HepG2 (cell line): Measurements from ENCODE around the gene PARP2. TPM values are rescaled to one million over a fixed set of nuclear protein-coding genes. Genes with fewer than 3 reads are reported as not detected.

ENCODE experiments used
- BCL6 ChIP-seq: IDR thresholded peaks from 2 replicates; pipeline ENCODE4 v1.6.1; 2016; ENCODE audit warnings: missing genetic modification reagents, missing compliant biosample characterization
- CCAR2 ChIP-seq: fragments of 200-400 bp; formaldehyde crosslinking; optimal IDR thresholded peaks from 2 replicates; pipeline ENCODE3; 2018; ENCODE audit warnings: low read depth, mild to moderate bottlenecking, low read length, moderate library complexity
- CENPT ChIP-seq: sonication (generic); formaldehyde crosslinking; IDR thresholded peaks from 2 replicates; pipeline ENCODE4 v1.8.0; 2022; ENCODE audit warnings: low read depth, mild to moderate bottlenecking, moderate library complexity, missing genetic modification reagents
- CERS6 ChIP-seq: sonication (generic); formaldehyde crosslinking; IDR thresholded peaks from 2 replicates; pipeline ENCODE4 v1.5.0; 2020; ENCODE audit warnings: missing genetic modification reagents
- ELF3 ChIP-seq: IDR thresholded peaks from 2 replicates; pipeline ENCODE4 v1.6.1; 2016; ENCODE audit warnings: missing genetic modification reagents, missing compliant biosample characterization
- FOXA1 ChIP-seq, 2 experiments: fragments of 450-650 bp in 1 of 2; sonication (generic) in 1 of 2; formaldehyde crosslinking in 1 of 2; IDR thresholded peaks; 2 replicates each; pipeline versions ENCODE4 v1.4.0 to v1.6.1; 2016 to 2020; ENCODE audit warnings: missing genetic modification reagents in 1 of 2
- HNRNPLL ChIP-seq: fragments of 200-400 bp; formaldehyde crosslinking; IDR thresholded peaks from 2 replicates; pipeline ENCODE4 v1.6.1; 2017; ENCODE audit warnings: mild to moderate bottlenecking, low read depth, low read length; ENCODE audit not compliant: poor library complexity, severe bottlenecking
- NBN ChIP-seq: fragments of 450-650 bp; conservative IDR thresholded peaks from 2 replicates; pipeline ENCODE4 v1.6.1; 2017
- NCOA5 ChIP-seq: sonication (generic); formaldehyde crosslinking; IDR thresholded peaks from 2 replicates; pipeline ENCODE4 v1.4.0; 2020; ENCODE audit warnings: missing genetic modification reagents
- NR2C2 ChIP-seq: sonication (generic); formaldehyde crosslinking; IDR thresholded peaks from 2 replicates; pipeline ENCODE4 v1.4.0; 2020; ENCODE audit warnings: missing genetic modification reagents, mild to moderate bottlenecking, moderate library complexity, borderline replicate concordance
- REXO4 ChIP-seq: sonication (generic); formaldehyde crosslinking; IDR thresholded peaks from 2 replicates; pipeline ENCODE4 v1.8.0; 2022; ENCODE audit warnings: missing genetic modification reagents, mild to moderate bottlenecking, borderline replicate concordance
- SMYD3 ChIP-seq: sonication (generic); formaldehyde crosslinking; IDR thresholded peaks from 2 replicates; pipeline ENCODE4 v1.8.1; 2023; ENCODE audit warnings: mild to moderate bottlenecking, missing genetic modification reagents
- SP4 ChIP-seq: sonication (generic); formaldehyde crosslinking; IDR thresholded peaks from 2 replicates; pipeline ENCODE4 v1.8.1; 2023; ENCODE audit warnings: mild to moderate bottlenecking, missing genetic modification reagents
- SRF ChIP-seq: IDR thresholded peaks from 2 replicates; pipeline ENCODE4 v1.6.1; 2011; ENCODE audit warnings: mild to moderate bottlenecking, low read depth, low read length, moderate library complexity
- TBP ChIP-seq: sonication (generic); formaldehyde crosslinking; IDR thresholded peaks from 2 replicates; pipeline ENCODE4 v1.5.0; 2020; ENCODE audit warnings: missing genetic modification reagents
- TSC22D2 ChIP-seq: sonication (generic); formaldehyde crosslinking; IDR thresholded peaks from 2 replicates; pipeline ENCODE4 v1.5.1; 2020; ENCODE audit warnings: missing genetic modification reagents, mild to moderate bottlenecking, borderline replicate concordance
- XBP1 ChIP-seq: sonication (generic); formaldehyde crosslinking; IDR thresholded peaks from 2 replicates; pipeline ENCODE4 v1.5.0; 2020; ENCODE audit warnings: missing genetic modification reagents
- ZBTB7B ChIP-seq: sonication (generic); formaldehyde crosslinking; IDR thresholded peaks from 2 replicates; pipeline ENCODE4 v1.4.0; 2020; ENCODE audit warnings: missing genetic modification reagents
- ZFP1 ChIP-seq: IDR thresholded peaks from 2 replicates; pipeline ENCODE4 v1.6.1; 2016
- ZFP90 ChIP-seq: sonication (generic); formaldehyde crosslinking; IDR thresholded peaks from 2 replicates; pipeline ENCODE4 v1.8.0; 2022; ENCODE audit warnings: missing genetic modification reagents, mild to moderate bottlenecking, inconsistent platforms, borderline replicate concordance
- ZNF143 ChIP-seq: sonication (generic); formaldehyde crosslinking; IDR thresholded peaks from 2 replicates; pipeline ENCODE4 v1.4.0; 2020; ENCODE audit warnings: missing genetic modification reagents
- ZNF432 ChIP-seq: sonication (generic); formaldehyde crosslinking; IDR thresholded peaks from 2 replicates; pipeline ENCODE4 v1.5.0; 2020; ENCODE audit warnings: missing genetic modification reagents, mild to moderate bottlenecking, borderline replicate concordance
- ZNF567 ChIP-seq: sonication (generic); formaldehyde crosslinking; IDR thresholded peaks from 2 replicates; pipeline ENCODE4 v1.8.1; 2023; ENCODE audit warnings: mild to moderate bottlenecking, missing genetic modification reagents, borderline replicate concordance
- ZNF775 ChIP-seq: sonication (generic); formaldehyde crosslinking; IDR thresholded peaks from 2 replicates; pipeline ENCODE4 v1.4.0; 2020; ENCODE audit warnings: missing genetic modification reagents, mild to moderate bottlenecking, moderate library complexity, borderline replicate concordance
- ZNF776 ChIP-seq: sonication (generic); formaldehyde crosslinking; IDR thresholded peaks from 2 replicates; pipeline ENCODE4 v1.4.0; 2020; ENCODE audit warnings: mild to moderate bottlenecking, missing genetic modification reagents
- polyA plus RNA-seq, 8 experiments: library from polyadenylated mRNA; depleted of rRNA in 3 of 8; stranded (reverse) in 7 of 8; unstranded in 1 of 8; fragments of >200 nt; fragmentation: Illumina TruSeq in 4 of 8; extraction: Trizol in 4 of 8; gene quantifications; 2 replicates each; pipeline versions ENCODE4 v1.2.1 to v1.2.3, GENCODE V29; 2011 to 2016; ENCODE audit warnings: low read depth in 4 of 8, missing spikeins in 1 of 8, mixed read lengths in 1 of 8; ENCODE audit not compliant: insufficient read depth in 1 of 8
- total RNA-seq, 5 experiments: library from RNA; depleted of rRNA; stranded (reverse); fragments of >200 nt; fragmentation: Illumina TruSeq; extraction: Trizol; gene quantifications; 2 replicates each; pipeline ENCODE4 v1.2.3, GENCODE V29; 2016; ENCODE audit warnings: low read depth in 1 of 5
- TF ChIP-seq, protein P1 (sequence below), 2 experiments: sonication (generic) in 1 of 2; formaldehyde crosslinking in 1 of 2; IDR thresholded peaks; 2 replicates each; pipeline versions ENCODE4 v1.6.1 to v1.9.0; 2014 to 2022; ENCODE audit warnings: antibody characterized with exemption in 1 of 2, borderline replicate concordance in 1 of 2, inconsistent platforms in 1 of 2, low read depth in 1 of 2, missing genetic modification reagents in 1 of 2

PARP2 gene
- total and polyA plus RNA-seq, 2 of the 13 experiments (the other 11 are each of a cell fraction or from before 2014, with no cell fraction given), result 37.3 to 38.4 TPM

- TF ChIP-seq ZNF775 (CRISPR knock-in tag), result no peak
- TF ChIP-seq SMYD3, result no peak
- no peak; the same call in 1 of the 2 replicates for TF ChIP-seq SP4 (CRISPR knock-in tag)
- TF ChIP-seq NCOA5 (CRISPR knock-in tag), result no peak
- no peak for TF ChIP-seq ZNF143 (CRISPR knock-in tag)
- TF ChIP-seq FOXA1 (IDR thresholded peaks at IDR 0.05), result no peak
- TF ChIP-seq FOXA1 (CRISPR knock-in tag; IDR thresholded peaks at IDR 0.05), result peak; percentile 92
- no peak for TF ChIP-seq ZNF776 (CRISPR knock-in tag)
- TF ChIP-seq ZBTB7B (CRISPR knock-in tag), result 0 out of 2 replicates have a peak, but pooled peaks have one; percentile 38
- no peak for TF ChIP-seq REXO4 (CRISPR knock-in tag)
- 0 out of 2 replicates have a peak, but pooled peaks have one; percentile 66 for TF ChIP-seq ZNF567
- TF ChIP-seq, protein P1, sequence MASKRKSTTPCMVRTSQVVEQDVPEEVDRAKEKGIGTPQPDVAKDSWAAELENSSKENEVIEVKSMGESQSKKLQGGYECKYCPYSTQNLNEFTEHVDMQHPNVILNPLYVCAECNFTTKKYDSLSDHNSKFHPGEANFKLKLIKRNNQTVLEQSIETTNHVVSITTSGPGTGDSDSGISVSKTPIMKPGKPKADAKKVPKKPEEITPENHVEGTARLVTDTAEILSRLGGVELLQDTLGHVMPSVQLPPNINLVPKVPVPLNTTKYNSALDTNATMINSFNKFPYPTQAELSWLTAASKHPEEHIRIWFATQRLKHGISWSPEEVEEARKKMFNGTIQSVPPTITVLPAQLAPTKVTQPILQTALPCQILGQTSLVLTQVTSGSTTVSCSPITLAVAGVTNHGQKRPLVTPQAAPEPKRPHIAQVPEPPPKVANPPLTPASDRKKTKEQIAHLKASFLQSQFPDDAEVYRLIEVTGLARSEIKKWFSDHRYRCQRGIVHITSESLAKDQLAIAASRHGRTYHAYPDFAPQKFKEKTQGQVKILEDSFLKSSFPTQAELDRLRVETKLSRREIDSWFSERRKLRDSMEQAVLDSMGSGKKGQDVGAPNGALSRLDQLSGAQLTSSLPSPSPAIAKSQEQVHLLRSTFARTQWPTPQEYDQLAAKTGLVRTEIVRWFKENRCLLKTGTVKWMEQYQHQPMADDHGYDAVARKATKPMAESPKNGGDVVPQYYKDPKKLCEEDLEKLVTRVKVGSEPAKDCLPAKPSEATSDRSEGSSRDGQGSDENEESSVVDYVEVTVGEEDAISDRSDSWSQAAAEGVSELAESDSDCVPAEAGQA (IDR thresholded peaks at IDR 0.05; ENCODE audit: low read depth), result no peak
- TF ChIP-seq, protein P1 (CRISPR knock-in tag; IDR thresholded peaks at IDR 0.05; ENCODE audit: borderline replicate concordance), result no peak
- no peak for TF ChIP-seq ZFP90
- no peak for TF ChIP-seq HNRNPLL
- TF ChIP-seq ZNF432, result no peak
- TF ChIP-seq CENPT (CRISPR knock-in tag), result no peak
- TF ChIP-seq CCAR2, result no peak
- TF ChIP-seq CERS6 (CRISPR knock-in tag), result no peak
- no peak for TF ChIP-seq SRF
- no peak; the same call in none of the 2 replicates for TF ChIP-seq ELF3
- TF ChIP-seq BCL6 (CRISPR knock-in tag), result no peak
- TF ChIP-seq NBN, result no peak
- no peak for TF ChIP-seq NR2C2 (CRISPR knock-in tag)
- TF ChIP-seq XBP1 (CRISPR knock-in tag), result no peak
- no peak for TF ChIP-seq TSC22D2
- TF ChIP-seq ZFP1, result no peak
- TF ChIP-seq TBP (CRISPR knock-in tag), result no peak
Observed at GRCh38 chr14:20376071-20376588, 32.7 kb downstream of the PARP2 start (continued).
